ENCODE data around the gene SRD5A1.

GRCh38 chr5:6705959-6706358 lies 72.7 kb downstream of the SRD5A1 start:
- no peak for TF ChIP-seq POLR2A (IDR thresholded peaks at IDR 0.05)
- TF ChIP-seq, protein P1, sequence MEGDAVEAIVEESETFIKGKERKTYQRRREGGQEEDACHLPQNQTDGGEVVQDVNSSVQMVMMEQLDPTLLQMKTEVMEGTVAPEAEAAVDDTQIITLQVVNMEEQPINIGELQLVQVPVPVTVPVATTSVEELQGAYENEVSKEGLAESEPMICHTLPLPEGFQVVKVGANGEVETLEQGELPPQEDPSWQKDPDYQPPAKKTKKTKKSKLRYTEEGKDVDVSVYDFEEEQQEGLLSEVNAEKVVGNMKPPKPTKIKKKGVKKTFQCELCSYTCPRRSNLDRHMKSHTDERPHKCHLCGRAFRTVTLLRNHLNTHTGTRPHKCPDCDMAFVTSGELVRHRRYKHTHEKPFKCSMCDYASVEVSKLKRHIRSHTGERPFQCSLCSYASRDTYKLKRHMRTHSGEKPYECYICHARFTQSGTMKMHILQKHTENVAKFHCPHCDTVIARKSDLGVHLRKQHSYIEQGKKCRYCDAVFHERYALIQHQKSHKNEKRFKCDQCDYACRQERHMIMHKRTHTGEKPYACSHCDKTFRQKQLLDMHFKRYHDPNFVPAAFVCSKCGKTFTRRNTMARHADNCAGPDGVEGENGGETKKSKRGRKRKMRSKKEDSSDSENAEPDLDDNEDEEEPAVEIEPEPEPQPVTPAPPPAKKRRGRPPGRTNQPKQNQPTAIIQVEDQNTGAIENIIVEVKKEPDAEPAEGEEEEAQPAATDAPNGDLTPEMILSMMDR (IDR thresholded peaks at IDR 0.05): no peak
